ENCODE data around the gene CMBL.

Gene CMBL

GRCh38 chr5:10339058-10339811, 31.5 kb upstream of the CMBL start:
- POLR2A ChIA-PET, result no interaction called here
- TF ChIP-seq, protein P1, sequence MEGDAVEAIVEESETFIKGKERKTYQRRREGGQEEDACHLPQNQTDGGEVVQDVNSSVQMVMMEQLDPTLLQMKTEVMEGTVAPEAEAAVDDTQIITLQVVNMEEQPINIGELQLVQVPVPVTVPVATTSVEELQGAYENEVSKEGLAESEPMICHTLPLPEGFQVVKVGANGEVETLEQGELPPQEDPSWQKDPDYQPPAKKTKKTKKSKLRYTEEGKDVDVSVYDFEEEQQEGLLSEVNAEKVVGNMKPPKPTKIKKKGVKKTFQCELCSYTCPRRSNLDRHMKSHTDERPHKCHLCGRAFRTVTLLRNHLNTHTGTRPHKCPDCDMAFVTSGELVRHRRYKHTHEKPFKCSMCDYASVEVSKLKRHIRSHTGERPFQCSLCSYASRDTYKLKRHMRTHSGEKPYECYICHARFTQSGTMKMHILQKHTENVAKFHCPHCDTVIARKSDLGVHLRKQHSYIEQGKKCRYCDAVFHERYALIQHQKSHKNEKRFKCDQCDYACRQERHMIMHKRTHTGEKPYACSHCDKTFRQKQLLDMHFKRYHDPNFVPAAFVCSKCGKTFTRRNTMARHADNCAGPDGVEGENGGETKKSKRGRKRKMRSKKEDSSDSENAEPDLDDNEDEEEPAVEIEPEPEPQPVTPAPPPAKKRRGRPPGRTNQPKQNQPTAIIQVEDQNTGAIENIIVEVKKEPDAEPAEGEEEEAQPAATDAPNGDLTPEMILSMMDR (IDR thresholded peaks at IDR 0.05; ENCODE audit: control extremely low read depth, extremely low read depth, low read depth, missing control alignments), result no peak
- DNase-seq (ENCODE audit: extremely low spot score), result no peak
- CTCF ChIA-PET, result interaction anchor here (1.2 kb wide), 1 partner anchor 9 kb away, joined by 3 read pairs; no protein-coding TSS in a partner anchor

DNA sequence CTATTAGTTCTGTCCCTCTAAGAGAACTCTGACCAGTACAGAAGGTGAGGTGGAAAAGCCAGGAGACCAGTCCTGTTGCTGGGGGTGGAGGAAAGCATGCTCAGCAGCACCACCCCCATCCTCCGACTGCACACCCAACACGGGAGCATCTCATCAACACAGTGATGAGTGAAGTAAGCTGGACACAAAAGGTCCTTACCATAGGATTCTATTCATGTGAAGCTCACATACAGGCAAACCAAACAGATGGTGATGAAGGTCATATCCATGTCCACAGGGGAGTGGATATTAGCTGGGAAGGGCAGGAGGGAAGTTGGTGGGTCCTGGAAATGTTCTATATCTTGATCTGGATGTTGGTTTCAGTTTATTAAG, 31.0 kb upstream of the CMBL start:
- no peak for DNase-seq (ENCODE audit: extremely low spot score)
- TF ChIP-seq, protein P1 (IDR thresholded peaks at IDR 0.05; ENCODE audit: control extremely low read depth, extremely low read depth, low read depth, missing control alignments), result no peak
- POLR2A ChIA-PET, result no interaction called here
- CTCF ChIA-PET, result no interaction called here

GRCh38 chr5:10337986-10338385, 30.3 kb upstream of the CMBL start:
- DNase-seq (ENCODE audit: extremely low spot score), result no peak
- POLR2A ChIA-PET, result no interaction called here

GRCh38 chr5:10337107-10337506, 29.4 kb upstream of the CMBL start:
- CTCF ChIA-PET, result no interaction called here
- POLR2A ChIA-PET, result no interaction called here
- TF ChIP-seq, protein P1 (IDR thresholded peaks at IDR 0.05; ENCODE audit: control extremely low read depth, extremely low read depth, low read depth, missing control alignments), result no peak
- DNase-seq (ENCODE audit: extremely low spot score), result no peak

More at GRCh38 chr5:10337986-10338385, 30.3 kb upstream of the CMBL start:
- CTCF ChIA-PET, result interaction anchor here (0.9 kb wide), 1 partner anchor 9 kb away, joined by 3 read pairs; no protein-coding TSS in a partner anchor
- TF ChIP-seq, protein P1 (IDR thresholded peaks at IDR 0.05; ENCODE audit: control extremely low read depth, extremely low read depth, low read depth, missing control alignments), result no peak

DNA sequence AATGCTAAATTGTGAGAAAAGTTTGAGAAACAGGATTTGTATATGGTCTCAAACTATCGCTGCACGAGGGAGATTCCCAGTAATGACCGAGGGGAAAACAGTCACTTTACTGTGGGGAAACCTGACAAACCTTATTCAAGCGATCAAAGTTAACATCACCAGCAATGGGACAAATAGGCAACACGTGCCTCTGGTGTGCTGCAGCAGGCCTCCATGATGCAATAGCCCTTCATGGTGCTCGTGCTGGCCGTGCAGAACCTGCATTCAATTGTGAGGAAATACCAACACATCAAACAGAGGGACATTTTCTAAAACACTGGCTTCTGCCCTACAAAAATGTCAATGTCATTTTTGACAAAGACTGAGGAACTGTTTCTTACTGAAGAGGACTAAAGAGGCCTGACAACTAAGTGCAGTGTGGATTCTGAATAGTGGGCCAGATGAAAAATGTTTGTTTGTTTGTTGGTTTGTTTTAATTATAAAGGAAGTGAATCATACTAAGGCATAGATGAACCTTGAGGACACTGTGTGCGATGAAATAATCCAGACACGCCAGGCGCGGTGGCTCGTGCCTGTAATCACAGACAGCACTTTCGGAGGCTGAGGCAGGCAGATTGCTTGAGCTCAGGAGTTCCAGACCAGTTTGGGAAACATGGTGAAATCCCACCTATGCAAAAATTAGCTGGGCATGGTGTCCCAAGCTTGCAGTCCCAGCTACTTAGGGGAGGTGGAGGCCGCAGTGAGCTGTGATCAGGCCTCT, 28.2 kb upstream of the CMBL start:
- DNase-seq (ENCODE audit: extremely low spot score), result no peak
- TF ChIP-seq, protein P1 (IDR thresholded peaks at IDR 0.05; ENCODE audit: control extremely low read depth, extremely low read depth, low read depth, missing control alignments), result no peak
- ChIA-PET POLR2A (no interaction called here), CTCF (no interaction called here)

- ChIA-PET POLR2A (no interaction called here), CTCF (interaction anchor here (1.3 to 1.5 kb wide), 2 partner anchors 8 to 51 kb away, joined by 3 read pairs; no protein-coding TSS in a partner anchor)
- no peak for DNase-seq (ENCODE audit: extremely low spot score)
- TF ChIP-seq, protein P1 (IDR thresholded peaks at IDR 0.05; ENCODE audit: control extremely low read depth, extremely low read depth, low read depth, missing control alignments), result no peak
Observed at GRCh38 chr5:10334831-10335230, 27.1 kb upstream of the CMBL start.

All from GM10248 (cell line).